NCI-H2227 (cell line): ENCODE data around the gene MAOA.
"Not testable (repeated sequence)": the region's sequence is repeated elsewhere in the genome, so short reads cannot be mapped to it uniquely, and the experiment has no call there.

ENCODE experiments used
- DNase-seq: peaks from one replicate; lab custom pipeline; 2025; ENCODE audit not compliant: unreplicated experiment; lab: John Stamatoyannopoulos, UW

The MAOA gene

DNA sequence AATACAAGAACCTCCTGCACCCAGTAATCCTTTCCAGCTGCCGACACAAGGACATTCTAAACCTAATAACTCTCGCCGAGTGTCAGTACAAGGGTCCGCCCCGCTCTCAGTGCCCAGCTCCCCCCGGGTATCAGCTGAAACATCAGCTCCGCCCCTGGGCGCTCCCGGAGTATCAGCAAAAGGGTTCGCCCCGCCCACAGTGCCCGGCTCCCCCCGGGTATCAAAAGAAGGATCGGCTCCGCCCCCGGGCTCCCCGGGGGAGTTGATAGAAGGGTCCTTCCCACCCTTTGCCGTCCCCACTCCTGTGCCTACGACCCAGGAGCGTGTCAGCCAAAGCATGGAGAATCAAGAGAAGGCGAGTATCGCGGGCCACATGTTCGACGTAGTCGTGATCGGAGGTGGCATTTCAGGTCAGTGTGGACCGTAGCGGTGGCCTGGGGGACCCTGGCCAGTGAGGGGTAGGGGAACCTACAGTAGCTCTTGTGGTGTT is at the start of gene MAOA:
TSS of gene MAOA (plus strand) at position 295 of the 490 bp plus-strand sequence. CDS start at position 338, 43 bp downstream.
- DNase-seq, result peak; percentile 48

DNA sequence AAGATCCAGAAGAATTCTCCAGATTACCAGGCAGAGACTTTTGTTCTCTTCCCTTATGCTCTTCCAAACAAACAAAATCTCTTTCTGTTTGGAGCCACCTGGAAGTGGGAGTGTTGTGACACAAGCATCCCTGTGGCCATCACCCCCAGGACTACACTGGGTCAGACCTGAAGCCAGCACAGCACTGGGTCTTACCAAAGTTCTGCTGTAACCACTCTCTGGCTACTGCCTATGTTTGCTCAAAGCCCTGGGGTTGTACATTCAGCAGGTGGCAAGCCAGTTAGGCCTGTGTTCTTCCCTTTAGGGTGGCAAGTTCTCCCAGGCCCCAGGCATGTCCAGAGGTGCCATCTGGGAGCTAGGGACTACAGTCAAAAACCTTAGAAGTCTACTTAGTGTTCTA is 43.7 kb upstream of the MAOA start:
- no peak for DNase-seq

DNA sequence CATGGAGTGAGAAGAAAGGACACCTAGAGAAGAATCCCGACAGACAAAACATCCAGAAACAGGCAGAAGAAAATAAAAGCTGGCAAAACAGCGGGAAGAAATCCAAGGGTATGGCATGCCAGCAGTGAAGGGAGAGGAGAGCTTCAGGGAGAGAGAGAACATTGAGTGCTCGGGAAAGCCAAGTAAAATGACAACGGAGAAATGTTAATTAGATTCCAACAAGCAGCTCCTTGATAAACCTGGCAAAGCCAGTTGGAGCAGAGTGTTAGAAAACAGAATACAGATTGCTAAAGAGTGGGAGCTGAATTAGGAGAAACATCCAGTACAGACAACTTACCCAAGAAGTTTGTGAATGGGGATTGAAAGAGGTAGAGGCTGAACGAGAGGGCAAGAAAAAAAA is 40.4 kb upstream of the MAOA start:
- no peak for DNase-seq

DNA sequence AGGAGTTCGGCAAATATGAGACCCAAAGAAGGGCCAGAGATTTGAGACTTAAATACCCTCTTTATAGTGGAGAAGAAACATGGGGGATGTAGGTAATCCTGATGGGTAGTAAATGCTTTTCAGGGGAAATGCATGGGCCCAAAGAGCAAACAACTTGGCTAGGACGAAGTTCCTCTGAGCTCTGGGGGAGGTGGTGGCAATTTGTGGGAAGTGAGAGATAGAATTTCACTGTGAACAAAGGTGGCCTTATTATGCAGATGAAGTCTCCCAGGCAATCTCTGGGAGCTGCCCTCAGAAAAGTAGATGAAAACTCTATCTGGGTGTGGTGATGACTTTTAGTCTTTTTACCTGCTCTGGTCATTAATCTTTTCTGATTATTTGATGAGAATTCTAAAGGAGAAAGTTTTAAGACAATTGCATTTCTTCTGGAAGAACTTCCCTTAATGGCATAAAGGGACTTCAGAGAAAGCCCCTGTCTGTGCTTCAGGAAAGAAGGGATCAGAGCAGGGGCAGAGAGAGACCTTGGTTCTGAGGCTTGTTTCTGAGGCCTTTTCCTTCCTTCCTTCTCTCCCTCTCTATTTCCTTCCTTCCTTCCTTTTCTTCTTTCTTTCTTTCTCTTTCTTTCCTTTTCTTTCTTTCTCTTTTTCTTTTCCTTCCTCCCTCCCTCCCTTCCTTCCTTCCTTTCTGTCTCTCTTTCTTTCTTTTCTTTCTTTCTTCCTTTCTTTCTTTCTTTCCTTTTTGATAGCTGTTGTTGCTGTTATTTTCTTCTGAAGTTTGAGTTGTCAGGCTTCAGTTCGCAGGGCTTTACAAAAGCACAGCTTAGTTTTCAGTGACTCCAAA is 37.5 kb upstream of the MAOA start:
- no peak for DNase-seq

DNA sequence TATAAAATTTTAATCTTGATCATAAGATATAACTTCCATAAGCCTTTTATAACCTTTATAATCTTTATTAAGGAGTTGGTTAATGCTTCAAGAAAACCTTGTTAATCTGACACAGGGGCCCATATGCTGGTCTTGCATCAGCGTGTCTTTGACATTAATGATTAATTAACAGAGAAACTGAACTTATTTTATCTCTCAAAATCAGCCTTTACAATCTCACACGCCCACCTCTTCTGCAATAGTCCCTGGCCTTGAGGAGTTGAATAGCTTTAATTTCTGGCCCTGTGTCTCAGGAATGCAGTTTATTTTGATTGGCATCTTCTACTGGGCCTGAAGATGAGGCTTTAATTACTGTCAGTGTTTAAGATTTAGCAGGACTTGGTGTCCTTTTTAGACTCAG is 36.2 kb upstream of the MAOA start:
- DNase-seq, result not testable (repeated sequence)

DNA sequence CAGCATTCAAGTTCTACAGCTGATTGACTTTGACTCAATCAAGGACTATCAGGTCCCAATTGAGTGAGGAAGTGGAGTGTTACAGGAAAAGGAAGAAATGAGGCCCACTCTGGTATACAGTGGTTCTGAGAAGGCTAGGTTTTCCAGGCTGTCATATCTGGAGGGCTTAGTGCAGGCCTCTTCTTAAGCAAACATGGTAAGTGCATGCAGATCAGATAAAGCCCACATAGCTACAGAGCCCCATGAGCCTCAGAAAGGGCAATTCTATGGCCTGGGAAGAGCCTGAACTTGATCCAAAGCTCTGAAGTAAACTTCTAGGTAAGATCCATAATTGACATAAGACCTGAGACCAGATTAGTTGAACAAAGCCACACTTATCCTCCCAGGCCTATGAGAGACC is 29.0 kb upstream of the MAOA start:
- no peak for DNase-seq

DNA sequence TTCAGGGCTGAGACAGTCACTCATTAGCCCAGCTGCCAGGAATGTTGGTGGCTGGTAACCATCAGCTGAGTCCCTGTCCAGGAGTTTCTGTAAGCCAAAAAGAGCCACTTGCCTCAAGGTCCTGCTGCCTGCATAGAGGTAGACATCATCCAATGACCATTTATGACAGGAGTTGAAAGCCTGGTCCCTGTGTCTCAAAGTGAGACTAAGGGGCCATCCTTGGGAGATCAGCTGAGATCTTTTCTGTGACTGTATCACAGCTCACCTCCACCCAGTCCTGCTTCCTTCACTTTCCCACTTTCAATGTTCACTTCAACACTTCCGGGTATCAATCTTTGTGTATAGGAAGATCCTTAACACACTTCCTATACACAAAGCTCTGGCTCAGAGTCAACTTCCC is 28.4 kb upstream of the MAOA start:
- no peak for DNase-seq

DNA sequence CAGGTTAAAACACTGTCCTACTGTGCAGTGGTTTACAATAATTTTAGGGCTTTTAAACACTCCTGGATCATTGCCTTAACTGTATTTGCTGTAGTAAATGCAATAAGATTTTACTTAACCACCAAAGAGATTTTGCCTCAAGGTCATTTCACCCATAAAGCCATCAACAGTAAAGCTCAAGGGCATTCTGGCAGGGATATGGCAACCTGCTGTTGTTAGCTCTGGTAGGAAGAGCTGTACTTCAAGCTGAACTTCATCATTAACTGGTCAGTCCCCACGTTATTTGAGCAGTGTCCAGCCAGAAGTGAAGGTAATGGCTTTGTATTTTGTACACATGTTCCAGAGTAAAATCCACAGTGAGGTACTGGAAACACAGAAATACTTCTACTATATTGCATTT is 26.9 kb upstream of the MAOA start:
- DNase-seq, result no peak

DNA sequence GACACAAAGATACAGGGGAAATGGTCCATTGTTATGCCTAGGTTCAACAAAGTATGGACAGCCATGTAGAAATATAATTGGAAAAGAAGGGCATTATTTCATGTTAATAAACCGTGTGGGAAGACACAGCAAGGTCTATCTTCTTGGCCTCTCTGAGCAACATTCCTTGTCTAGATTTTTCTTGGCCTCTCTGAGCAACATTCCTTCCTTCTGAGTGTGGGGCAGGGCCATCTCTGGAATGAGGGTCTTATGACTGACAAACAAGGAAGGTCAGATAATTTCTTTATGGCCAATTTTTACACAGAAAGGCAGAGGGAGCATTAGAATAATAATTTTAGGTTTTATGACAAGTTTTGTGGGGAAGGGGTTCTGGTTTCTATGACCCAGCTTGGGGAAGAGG is 24.3 kb upstream of the MAOA start:
- DNase-seq, result no peak

DNA sequence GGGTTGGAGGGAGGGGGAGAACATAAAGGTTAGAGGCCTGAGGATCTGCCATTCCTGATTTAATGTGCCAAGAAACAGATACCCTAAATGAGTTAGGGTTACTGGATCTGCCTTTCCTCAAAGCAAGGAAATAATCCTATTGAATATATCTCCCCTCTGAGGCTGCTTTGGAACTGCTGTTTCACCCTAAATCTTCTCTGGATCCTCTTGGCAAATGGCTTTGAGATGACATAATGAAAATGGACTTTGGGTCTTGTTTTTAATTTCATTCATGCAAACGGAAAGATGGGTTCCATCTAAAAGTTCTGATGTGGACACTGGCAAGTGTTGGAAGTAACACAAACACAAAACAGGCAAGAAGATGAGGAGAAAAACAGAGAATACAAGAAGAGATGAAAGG is 23.0 kb upstream of the MAOA start:
- no peak for DNase-seq

DNA sequence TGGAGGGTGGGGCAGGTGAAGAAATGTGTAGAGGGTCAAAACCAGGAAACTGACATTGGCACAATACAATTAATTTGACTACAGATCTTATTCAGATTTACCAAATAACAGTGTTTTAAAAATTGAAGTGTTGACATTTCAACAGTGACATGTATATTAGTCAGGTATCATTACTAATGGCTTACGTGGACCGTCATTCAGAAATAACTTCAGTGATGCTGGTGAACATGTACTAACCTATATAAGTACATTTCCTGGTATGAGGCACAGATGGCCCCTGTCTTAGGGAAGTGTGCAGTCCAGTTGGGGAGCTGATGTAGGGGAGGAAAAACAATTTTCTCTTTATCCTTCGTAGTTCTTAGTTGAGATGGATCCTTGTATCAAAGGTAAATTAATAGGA is 22.3 kb upstream of the MAOA start:
- DNase-seq, result no peak

DNA sequence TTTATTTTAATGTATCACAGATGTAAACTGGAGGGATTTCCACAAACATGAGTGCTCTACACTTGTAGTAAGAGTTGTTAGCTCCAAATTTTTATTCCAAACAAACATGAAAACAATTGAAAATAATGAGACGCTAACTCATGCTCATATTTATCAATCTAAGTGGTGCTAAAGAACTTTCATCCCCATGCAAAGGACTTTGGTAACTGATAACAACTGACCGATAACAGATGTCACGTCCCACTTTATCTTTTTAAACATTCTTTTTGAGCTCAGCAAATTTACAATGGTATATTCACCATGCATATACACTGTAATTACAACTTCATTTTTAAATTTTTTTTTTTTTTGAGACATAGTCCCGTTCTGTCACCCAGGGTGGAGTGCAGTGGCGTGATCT is 15.6 kb upstream of the MAOA start:
- no peak for DNase-seq

DNA sequence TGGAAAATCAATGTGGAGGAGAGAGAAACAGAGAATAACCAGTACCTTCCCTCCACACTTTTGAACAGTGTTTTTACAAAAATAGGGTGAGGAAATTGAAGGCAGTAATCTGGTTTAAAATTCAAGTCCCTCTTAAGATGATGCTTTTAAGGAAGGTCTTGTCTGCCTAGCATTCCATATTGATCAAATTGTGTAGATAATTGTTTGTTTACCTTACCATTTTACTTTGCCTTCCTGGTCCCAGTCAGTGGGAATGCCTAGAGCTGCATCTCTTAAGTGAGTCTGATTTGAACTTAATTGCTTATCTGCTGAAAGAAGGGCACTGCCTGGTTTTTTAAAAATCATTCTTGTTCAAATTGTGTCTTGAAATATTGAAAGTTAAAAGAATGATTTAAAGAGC is 14.4 kb upstream of the MAOA start:
- DNase-seq, result peak; percentile 46

DNA sequence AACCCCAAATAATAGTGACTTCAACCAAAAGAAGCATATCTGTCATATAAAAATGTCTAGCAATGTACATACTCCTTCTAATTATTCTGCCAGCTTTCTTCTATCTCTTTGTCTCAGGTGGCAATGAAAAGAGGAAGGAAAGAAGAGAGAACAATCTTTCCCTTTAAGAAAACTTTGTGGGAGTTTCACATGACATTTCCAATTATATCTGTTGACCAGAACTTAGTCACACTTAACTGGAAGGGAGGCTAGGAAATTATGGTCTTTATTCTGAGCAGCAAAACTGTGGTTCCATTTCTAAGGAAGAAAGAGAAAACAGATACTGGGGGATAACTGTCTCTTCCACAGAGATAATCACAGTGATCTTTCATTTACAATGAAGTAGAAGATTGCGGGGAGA is 12.9 kb upstream of the MAOA start:
- no peak for DNase-seq

DNA sequence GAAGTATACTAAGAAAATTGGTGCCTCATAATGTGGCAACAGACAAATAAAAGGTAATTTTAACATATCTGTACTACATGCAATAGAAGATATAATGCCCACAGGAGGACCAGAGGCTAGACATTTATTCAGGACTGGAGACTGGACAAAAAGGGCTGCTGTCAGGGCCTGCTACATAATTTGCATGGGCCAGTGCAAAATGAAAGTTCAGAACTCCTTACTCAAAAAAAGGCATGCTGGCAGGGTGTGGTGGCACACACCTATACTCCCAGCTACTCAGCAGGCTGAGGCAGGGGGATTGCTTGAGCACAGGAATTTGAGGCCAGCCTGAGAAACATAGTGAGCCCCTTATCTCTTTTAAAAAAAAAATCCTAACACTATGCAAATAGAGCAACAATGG is 12.4 kb upstream of the MAOA start:
- no peak for DNase-seq

DNA sequence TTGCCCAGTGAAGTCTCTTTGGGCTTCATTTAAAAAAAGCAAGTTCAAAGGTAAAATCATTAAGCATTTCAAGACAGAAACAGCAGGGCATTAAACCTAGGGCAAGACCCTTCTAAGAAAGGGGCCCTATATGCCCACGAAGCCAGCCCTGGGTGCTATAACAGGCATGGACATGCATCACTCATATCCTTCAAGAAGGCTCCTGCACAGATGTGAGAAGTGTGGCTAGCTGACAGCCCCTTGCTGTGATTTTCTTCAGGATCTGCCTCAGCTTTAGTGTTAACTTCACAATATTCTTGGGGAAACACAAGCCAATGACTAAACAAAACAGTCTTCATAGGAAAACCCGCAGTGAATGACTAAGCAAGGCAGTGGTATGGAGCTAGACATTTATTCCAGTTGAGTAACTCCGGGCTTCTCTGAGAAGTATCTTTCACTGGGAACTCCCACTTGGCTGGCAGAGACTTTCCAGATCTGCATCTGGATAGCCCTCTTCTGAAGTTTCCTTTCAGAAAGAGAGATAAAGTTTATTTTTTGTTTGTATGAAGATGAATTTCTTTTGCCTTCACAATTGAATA is 11.9 kb upstream of the MAOA start:
- no peak for DNase-seq

DNA sequence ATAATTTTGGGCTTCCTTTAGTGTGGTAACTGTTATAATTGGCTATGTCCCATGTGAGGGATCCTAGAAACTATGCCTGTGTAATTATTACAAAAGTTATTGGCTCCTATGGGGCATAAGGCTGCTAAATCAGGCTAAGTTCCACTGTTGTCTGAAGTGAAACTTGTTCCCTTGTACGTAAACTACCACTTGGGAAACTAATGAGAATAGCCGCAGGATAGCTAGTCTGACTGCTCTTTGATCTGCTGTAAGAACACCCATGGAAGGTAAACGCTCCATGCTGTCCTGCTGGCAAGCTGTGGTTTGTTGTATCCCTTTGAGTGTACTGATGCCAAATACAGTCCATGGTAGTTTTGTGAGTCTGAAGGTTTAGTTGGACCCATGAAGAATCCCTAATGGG is 9.3 kb upstream of the MAOA start:
- no peak for DNase-seq

DNA sequence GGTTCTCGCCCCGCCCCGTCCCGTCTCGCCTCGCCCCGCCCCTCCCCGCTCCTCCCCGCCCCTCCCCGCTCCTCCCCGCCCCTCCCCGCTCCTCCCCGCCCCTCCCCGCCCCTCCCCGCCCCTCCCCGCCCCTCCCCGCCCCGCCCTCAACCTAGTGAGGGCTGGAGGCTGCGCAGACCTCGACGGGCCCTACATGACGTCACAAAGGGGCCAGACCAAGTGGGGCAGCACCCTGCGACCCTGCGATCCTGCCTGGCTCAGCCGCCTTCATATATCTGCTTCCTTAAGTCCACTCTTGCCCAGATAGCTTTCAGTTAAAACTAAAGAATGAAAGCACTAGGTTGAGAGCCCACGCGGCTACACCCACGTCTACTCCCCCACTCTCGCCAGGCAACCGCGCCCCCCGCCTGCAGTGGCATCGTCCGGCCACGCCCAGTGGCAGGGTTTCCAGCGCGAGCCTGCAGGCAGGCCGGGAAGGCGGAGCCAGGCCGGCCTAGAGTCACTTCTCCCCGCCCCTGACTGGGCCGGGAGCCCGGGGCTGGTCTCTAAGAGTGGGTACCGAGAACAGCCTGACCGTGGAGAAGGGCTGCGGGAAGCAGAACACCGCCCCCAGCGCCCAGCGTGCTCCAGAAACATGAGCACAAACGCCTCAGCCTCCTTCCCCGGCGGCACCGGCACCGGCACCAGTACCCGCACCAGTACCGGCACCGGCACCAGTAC is 1.5 kb upstream of the MAOA start:
- peak; percentile 93 for DNase-seq

DNA sequence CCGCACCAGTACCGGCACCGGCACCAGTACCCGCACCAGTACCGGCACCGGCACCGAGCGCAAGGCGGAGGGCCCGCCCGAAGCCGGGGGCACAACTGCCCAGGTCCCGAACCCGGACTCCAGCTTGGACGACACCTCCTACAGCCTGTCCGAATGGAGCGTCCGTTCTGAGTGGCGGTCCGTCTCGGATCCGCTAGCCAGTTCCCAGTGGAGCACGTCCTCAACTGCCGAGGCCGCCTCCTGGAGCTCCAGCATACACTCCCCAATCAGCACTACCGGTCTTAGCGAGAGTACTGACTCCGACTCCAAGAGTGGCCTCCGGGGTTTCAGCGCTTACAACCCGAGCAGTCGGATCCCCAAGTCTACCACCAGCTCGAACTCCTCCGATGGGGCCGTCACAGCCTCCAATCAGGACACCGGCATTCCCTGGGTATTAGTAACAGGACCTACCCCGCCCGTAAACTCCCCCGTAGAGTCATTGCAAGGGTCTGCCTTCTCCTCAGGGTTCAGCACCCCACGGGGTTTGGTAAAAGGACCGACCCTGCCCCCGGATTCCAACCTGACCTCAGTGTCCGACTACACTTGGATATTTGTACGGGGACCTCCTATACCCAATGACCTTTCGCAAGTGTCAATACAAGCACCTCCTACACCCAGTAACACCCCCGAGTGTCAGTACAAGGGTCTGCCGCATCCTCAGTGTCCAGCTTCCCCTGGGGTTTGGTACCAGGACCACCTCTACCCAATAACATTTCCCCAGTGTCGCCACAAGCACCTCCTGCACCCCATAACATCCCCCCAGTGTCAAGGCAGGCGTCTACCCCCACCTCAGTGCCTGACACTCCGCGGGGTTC is 721 bp upstream of the MAOA start:
- peak; percentile 37 for DNase-seq

DNA sequence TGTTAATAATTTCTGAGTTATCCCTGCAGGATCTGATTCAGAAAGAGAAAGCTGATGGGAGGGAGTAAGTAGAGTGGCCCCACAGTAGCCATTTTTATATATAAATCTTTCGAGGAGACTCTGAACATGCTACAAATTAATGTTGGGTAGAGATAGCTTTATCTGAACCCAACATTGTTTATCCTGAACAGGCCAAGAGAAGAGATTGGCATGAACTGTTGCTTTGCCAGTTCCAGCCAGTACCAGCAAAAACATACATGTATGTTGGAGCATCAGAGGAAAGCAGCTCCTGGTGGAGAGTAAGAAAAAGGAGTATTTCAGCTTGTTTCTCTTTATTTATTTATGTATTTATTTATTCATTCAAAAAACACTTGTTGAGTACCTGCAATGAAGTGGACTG is 1.6 kb downstream of the MAOA start:
- DNase-seq, result no peak
